NB4 (cell line): Measurements from ENCODE around the gene ACOX3.

Experiments used
- MAX ChIP-seq: IDR thresholded peaks from 2 replicates; pipeline ENCODE4 v1.6.1; 2011; ENCODE audit warnings: low read depth, low read length
- TF ChIP-seq, protein P1 (sequence below): IDR thresholded peaks from one replicate; pipeline ENCODE4 v1.5.1; 2012; ENCODE audit warnings: low read depth, low read length

DNA sequence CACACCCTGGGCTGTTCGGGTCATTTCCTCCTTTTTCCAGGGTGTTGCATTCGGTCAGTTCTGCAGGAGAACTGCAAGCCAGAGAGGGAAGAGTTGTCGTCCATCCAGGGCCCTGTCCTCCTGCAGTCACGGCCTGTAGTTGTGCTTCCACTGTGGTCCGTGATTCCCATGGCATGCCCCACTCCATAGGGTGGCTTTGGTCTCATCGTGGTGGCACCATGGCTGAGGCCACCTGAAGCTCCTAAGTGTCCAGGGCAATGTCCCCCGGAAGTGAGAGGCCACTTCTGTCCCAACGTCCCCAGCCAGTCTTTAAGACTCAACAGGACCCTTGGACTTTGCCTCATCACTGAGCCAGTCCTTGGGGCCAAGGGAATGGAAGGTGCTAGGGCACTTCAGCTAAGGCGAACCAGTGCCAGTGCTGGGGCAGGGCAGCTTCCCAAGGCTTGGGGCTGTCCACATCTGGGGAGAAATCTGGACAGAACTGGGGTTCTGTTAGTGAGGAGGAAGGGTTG, 87.3 kb downstream of the ACOX3 start:
- TF ChIP-seq, protein P1, sequence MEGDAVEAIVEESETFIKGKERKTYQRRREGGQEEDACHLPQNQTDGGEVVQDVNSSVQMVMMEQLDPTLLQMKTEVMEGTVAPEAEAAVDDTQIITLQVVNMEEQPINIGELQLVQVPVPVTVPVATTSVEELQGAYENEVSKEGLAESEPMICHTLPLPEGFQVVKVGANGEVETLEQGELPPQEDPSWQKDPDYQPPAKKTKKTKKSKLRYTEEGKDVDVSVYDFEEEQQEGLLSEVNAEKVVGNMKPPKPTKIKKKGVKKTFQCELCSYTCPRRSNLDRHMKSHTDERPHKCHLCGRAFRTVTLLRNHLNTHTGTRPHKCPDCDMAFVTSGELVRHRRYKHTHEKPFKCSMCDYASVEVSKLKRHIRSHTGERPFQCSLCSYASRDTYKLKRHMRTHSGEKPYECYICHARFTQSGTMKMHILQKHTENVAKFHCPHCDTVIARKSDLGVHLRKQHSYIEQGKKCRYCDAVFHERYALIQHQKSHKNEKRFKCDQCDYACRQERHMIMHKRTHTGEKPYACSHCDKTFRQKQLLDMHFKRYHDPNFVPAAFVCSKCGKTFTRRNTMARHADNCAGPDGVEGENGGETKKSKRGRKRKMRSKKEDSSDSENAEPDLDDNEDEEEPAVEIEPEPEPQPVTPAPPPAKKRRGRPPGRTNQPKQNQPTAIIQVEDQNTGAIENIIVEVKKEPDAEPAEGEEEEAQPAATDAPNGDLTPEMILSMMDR: no peak
- TF ChIP-seq MAX: no peak
